Middle frontal gyrus (tissue), 1 donor: ENCODE results near the gene NKRF.
"Not testable (repeated sequence)": the region's sequence is repeated elsewhere in the genome, so short reads cannot be mapped to it uniquely, and the experiment has no call there.

Source experiments
- DNase-seq: peaks from one replicate; pipeline ENCODE4 v3.0.0-alpha.2; 2015; ENCODE audit warnings: low spot score; ENCODE audit errors: extremely low spot score

NKRF gene

DNA sequence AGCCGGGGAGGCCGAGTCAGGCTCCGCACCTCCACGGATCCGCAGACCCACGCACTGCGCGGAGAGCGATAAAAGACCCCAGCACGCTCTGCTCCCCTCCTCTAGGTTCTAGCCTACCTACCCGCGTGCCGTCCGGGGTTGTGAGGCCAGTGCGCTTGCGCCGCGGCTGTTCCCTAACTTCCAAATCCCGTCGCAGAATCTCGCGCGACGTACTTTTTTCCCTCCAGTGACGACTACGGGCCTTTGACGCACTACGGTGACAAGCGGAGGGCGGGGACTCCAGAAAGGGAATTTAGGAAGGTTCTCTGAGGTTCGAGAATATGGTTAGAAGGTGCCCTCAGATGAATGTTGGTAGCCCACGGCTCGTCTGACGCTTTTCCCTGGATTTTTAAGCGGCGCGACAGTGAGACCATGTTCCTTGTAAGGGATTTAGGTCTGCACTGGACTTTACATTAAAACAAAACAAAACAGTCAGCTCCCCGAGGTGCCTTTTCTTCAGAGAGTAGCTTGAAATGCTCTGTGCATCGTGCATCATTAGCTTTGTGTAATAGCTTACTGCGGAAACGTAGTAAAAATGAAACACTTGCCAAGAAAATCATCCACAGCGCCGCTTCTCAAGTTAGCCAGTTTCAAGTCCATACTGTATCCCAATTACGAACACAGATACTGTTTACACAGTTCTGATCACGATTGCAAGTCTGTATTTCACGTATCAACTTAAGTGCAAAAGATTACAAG, at the start of gene NKRF:
TSS of gene NKRF (minus strand) at position 145 of the 738 bp plus-strand sequence.
- peak; percentile 81 for DNase-seq

GRCh38 chrX:119655125-119655524, 48.9 kb upstream of the NKRF start:
- DNase-seq: no peak

DNA sequence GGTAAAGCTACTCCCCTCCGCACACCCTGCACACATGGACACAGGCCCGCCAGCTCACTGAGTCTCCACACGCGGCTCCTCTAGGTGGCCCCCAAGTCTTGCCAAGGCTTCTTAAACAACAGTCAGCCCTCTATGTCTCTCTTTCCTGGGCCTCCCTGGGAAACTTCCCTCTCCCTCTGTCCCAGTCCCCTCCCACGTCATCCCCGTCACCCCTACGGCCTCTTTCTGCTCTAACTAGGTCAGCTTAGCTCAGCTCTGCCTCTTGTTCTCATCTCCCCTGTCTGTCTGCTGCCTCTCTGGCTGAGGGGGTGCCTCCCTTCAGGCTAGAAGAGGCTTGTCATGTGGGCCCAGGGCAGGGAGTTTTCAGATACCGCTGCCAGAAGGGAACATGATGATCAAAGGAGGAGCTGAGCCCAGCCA, 47.9 kb upstream of the NKRF start:
- no peak for DNase-seq

GRCh38 chrX:119648421-119648775, 42.2 kb upstream of the NKRF start:
- DNase-seq: no peak

DNA sequence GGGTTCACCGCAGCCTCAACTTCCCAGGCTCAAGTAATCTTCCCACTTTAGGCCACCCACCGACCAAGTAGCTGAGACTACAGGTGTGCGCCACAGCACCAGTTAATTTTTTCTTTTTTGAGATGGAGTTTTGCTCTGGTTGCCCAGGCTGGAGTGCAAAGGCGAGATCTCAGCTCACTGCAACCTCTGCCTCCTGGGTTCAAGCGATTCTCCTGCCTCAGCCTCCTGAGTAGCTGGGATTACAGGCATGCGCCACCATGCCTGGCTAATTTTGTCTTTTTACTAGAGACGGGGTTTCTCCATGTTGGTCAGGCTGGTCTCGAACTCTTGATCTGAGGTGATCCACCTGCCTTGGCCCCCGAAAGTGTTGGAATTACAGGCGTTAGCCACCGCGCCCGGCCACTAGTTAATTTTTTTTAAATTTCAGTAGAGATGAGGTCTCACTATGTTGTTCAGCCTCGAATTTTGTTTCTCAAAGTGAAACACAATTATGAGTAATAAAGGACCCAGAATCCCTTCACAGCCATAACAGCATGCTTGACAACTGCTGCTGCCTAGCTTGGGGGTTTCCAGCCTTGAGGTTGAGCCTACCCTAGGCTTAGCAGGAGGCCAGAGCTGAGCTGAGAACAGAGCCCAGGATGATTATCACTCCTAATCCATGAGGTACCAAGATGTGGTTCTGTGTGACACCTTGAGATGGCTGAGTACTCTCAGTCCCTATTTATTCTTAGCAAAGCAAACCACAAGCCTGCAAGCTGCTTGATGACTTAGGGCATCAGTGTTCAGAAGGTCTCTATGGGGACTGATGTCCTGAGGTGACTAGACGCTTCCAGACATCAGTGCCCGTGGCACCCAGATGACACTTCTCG, 41.6 kb upstream of the NKRF start:
- DNase-seq: no peak

DNA sequence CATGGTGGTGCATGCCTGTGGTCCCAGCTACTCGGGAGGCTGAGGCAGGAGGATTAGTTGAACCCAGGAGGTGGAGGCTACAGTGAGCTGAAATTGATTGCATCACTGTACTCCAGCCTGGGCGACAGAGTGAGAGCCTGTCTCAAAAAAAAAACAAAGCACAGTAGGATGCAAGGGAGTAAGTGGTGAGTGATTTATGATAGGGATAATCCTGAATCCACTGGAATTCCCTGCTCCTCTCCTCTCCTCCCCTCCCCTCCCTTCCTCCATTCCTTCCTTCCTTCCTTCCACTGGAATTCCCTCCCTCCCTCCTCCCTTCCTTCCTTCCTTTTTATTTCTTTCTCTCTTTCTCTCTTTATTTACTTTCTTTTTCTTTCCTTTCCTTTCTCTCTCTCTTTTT, 40.9 kb upstream of the NKRF start:
- DNase-seq: no peak

DNA sequence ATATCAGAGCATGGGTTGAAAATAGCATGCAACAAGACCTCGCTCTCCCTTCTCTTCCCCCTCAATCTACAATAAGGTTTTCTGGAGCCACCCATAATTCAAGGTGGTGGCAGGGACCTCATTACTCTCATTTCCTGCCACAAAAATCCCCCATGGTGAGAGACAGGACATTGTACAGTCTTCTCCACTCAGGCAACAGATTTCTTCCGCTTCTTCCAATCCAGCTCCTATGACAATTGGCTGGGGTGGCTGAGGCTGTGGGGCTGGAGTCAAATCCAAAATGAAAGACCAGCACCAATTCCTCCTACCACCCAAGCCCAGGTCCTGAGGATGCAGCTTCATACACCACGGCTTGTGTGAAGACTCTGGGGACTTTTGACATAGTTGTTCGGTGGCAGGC, 40.3 kb upstream of the NKRF start:
- DNase-seq: no peak

DNA sequence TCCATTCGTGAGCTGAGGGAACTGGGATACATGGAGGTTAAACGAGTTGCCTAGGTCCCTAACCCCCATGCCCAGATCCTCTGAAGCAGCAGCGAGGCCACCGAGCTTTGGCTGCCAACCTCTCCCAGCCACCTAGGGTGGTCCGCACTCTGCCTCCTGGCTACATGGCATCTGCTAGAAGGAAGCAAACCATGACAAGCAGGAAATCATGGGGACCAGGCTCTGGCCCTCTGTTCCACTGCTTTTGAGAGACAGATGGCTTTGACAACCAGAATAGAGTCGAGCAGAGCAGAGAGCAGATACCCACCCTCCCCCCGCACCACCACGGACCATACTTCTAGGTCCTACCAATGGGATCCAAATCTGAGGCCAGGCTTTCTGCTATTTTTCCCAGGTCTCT, 37.5 kb upstream of the NKRF start:
- no peak for DNase-seq

DNA sequence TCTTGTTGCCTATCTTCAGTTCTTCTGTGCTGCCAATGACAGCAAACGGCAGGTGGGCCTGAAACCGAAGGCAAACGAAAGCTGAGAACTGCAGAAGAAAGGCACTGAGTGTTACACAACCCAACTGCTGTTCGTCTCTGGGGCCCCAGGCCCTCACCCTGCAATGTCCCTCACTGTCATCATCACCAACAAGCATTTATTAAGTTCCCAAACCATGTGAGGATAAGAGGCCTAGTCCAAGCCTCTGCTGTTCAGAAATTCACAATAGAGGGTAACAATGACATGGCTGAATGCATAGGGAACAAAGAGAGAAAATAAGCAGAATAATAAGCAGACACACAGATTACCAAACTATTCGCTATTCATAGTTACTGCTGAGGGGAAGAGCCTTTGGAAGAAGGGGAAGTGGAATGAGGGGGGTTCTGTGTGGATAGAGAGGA, 34.5 kb upstream of the NKRF start:
- no peak for DNase-seq

DNA sequence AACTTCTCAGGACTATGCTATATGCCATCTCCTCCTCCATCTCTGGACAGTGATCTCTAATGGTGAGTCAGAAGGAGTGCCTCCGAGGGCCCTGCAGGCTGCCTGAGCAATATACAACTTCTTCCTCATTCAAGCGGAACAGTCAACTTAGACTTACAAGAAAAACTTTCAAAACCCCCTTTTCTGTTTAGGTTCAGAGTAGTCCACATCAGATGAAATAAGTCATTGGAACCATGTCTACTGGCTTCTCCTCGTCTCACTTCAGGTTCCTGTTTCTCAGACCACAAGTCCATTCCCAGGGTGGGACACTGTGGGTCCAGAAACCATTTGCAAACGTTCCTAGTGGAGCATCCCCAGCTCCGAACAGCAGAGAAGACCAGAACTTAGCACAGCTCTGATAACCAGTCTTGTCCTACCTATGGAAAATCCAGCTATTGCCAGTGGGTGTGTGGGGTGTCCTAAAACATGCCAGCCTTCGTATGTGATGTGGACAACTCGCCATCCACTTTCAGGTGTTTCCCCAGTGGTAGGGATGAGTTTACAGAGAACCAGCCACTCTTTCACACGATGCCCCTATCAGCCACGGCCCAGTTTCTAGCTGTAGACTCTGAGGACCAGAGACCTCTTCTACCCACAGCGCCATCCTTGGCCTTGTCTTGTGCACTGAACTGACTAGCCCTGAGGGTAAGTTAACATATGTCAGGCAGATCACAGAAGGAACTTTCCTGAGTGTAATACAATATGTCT, 32.7 kb upstream of the NKRF start:
- DNase-seq: no peak

- DNase-seq: not testable (repeated sequence)
Measured at GRCh38 chrX:119637421-119637820, 31.2 kb upstream of the NKRF start.

- DNase-seq: no peak
Measured at GRCh38 chrX:119636419-119636818, 30.2 kb upstream of the NKRF start.

DNA sequence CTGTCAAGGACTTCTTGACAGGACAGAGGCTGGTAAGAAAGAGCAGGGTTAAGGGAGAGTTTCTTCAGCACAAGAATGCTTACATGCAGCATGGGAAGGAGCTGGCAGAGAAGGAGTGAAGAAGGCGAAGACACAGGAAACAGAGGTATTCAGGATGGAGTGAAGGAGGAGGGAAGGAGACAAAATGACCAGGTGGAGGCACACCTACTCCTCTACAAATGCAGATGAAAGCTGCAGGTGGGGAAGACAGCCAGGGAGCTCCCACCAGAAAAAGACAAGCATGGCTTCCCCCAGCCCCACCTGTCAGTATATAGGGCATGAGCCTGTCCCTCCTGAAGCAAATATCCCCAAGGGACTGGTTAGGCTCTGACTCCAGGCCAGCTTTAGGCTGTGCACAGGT, 29.6 kb upstream of the NKRF start:
- no peak for DNase-seq

DNA sequence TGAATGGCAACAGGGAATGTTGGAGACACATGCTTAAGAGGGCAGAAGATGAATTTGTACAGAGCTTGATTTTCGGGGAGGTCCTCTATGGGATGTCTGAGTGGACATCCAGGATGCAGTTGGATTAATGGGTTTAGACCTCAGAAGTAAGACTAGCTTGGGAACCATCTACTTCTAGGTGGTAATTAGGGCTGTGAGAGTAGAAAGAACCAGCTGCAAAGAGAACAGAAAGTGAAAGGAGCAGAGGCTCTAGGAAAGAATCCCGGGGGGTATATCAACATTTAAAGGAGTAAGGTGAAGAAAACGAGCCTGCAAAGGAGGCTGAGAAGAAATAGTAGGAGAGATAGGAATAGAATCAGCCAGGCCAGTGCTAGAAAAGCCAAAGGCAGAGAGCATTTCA, 29.0 kb upstream of the NKRF start:
- no peak for DNase-seq

GRCh38 chrX:119625843-119626242, 19.6 kb upstream of the NKRF start:
- DNase-seq: no peak

DNA sequence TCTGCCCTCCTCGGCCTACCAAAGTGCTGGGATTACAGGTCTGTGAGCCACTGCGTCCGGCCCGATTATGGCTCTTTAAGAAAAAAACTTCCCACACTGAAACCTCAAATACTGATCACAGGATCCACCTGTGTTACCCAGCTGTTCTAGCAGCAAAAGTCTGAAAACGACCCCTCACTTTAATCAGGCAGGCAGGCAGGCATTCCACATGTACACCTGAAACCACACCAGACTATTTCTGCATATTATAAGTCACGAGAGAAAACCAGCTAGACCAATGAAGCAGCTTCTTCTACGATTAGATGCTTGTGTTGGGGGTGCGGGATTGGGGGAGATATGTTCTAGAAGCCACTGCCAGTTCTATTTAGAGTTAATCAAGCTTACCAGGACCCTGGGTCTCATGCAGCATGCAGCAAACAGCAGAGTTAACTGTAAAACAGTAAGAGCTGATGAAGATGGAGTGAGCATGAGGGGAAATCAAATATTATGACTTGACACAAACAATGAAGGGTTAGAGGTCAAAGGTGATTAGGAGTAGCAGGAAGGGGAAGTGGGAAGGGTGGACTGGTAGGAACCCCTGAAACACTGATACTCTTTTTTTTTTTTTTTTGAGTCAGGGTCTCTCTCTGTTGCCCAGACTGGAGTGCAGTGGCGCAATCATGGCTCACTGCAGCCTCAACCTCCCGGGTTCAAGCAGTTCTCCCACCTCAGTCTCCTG, 18.9 kb upstream of the NKRF start:
- no peak for DNase-seq

DNA sequence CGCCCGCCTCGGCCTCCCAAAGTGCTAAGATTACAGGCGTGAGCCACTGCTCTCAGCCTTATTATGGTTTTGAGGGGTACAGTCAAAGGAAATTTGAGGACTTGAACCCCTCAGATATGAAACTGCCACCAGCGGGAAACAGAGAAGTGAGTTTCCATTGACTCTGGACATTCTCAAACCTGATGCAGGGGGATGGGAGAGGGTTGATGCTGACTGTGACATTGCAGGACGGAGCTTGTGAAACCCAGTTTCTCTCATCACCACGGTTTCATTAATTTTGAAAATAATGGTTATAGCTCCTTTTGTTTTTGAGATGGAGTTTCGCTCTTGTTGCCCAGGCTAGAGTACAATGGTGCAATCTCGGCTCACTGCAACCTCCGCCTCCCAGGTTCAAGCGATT, 18.2 kb upstream of the NKRF start:
- DNase-seq: no peak

GRCh38 chrX:119622356-119623232, 16.4 kb upstream of the NKRF start:
- no peak for DNase-seq

DNA sequence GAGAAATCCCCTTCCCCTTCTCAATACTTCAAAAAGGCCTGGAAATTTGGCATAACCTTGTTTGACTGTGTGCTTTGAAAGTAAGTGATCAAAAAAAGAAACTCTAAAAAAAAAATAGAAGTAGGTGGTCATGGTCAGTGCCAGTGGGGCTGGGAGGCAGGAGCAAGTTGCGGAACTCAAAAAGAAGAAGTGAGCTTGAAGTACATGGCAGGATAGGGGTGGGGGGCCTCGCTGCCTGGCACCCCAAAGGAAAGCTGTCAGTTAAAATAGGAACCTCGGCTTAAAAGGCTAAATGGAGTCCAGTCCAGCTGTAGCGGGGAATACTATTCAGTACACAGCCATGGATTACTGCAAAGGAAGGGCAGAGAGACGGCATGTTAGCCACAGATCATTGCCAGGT, 12.2 kb upstream of the NKRF start:
- no peak for DNase-seq

DNA sequence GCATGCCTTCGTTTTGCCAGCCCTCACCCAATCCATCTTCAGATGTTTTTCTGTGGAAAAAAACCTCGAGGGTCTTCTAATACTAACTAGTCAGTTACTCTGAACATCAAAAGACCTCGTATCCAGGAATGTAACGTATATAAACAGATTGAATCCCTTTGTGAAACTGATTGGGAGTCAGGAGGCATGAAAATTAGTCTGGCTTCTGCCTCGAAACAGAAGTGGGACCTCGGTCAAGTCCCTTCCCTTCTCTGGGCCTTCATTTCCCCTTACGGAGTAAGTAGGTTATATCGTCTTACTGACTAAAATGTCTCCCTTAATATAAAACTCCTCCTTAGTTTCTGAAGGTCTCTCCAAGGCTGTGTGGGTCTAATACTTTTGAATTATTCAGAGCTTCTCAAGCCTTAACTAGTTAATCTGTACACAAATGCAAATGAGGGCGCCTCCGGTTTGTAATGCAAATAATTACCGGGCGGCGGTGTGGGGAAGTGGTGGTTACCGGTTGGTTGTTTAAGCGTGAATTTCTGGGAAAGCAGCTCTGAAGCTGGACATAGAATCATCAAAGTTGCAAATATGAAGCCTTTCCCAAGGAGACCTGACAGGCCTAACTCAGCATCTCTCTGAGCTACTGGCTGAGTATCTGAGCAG, 11.4 kb upstream of the NKRF start:
- DNase-seq: no peak
